NB4 (cell line): ENCODE data around the gene SIGLEC5.

Source experiments
- CTCF ChIP-seq: IDR thresholded peaks from one replicate; pipeline ENCODE4 v1.5.1; 2012; ENCODE audit warnings: low read depth, low read length
- MAX ChIP-seq: IDR thresholded peaks from 2 replicates; pipeline ENCODE4 v1.6.1; 2011; ENCODE audit warnings: low read depth, low read length
- MYC ChIP-seq: IDR thresholded peaks from 2 replicates; pipeline ENCODE4 v1.6.1; 2011; ENCODE audit warnings: low read depth, low read length
- POLR2A ChIP-seq: IDR thresholded peaks from 2 replicates; pipeline ENCODE4 v1.6.1; 2011; ENCODE audit warnings: mild to moderate bottlenecking; ENCODE audit not compliant: insufficient read length; ENCODE audit errors: extremely low read depth

DNA sequence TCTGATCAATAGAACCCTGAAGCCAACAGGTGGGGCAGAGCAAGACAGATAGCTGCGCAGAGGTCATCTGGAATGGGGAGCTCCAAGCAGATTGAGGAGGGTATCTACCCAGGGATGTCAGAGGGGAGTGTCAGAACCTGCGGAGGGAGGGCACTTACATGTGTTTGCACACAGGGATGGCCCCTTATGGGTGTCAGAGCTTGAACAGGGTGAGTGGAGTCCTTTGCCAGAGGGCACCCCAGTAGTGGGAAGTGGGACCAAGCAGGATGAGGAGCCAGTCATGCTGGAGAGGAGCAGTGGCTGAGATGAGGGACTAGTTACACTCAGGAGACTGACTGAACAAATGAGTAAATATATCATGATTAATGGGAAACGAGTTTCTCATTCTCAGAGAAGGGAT, 33.4 kb upstream of the SIGLEC5 start:
- TF ChIP-seq CTCF = no peak
- no peak for TF ChIP-seq MAX
- no peak for TF ChIP-seq POLR2A
- TF ChIP-seq MYC = no peak
